ENCODE results near the gene PLEKHG5.
A peak's percentile ranks its signal among the peaks of the same experiment; 100 is the strongest.

Gene PLEKHG5

GRCh38 chr1:6421266-6421665 lies 70.2 kb downstream of the PLEKHG5 start:
- TF ChIP-seq FOXM1 (IDR thresholded peaks at IDR 0.05; ENCODE audit: borderline replicate concordance, low read depth) (no peak), MAX (IDR thresholded peaks at IDR 0.05) (0 out of 2 replicates have a peak, but pooled peaks have one; percentile 5), ZBTB7A (IDR thresholded peaks at IDR 0.05; ENCODE audit: low read depth) (no peak)

GRCh38 chr1:6420454-6421042 lies 70.9 kb downstream of the PLEKHG5 start:
- TF ChIP-seq YY1 (IDR thresholded peaks at IDR 0.05; ENCODE audit: low read depth) (no peak), MAX (IDR thresholded peaks at IDR 0.05) (0 out of 2 replicates have a peak, but pooled peaks have one; percentile 13), TEAD4 (IDR thresholded peaks at IDR 0.05) (no peak), EGR1 (IDR thresholded peaks at IDR 0.05) (no peak), EP300 (IDR thresholded peaks at IDR 0.05; ENCODE audit: borderline replicate concordance) (no peak), TAF1 (IDR thresholded peaks at IDR 0.05; ENCODE audit: low read depth) (no peak), NFIC (IDR thresholded peaks at IDR 0.05) (no peak)
- TF ChIP-seq, protein P1, sequence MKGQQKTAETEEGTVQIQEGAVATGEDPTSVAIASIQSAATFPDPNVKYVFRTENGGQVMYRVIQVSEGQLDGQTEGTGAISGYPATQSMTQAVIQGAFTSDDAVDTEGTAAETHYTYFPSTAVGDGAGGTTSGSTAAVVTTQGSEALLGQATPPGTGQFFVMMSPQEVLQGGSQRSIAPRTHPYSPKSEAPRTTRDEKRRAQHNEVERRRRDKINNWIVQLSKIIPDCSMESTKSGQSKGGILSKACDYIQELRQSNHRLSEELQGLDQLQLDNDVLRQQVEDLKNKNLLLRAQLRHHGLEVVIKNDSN (IDR thresholded peaks at IDR 0.05) = no peak
- TF ChIP-seq, protein P2, sequence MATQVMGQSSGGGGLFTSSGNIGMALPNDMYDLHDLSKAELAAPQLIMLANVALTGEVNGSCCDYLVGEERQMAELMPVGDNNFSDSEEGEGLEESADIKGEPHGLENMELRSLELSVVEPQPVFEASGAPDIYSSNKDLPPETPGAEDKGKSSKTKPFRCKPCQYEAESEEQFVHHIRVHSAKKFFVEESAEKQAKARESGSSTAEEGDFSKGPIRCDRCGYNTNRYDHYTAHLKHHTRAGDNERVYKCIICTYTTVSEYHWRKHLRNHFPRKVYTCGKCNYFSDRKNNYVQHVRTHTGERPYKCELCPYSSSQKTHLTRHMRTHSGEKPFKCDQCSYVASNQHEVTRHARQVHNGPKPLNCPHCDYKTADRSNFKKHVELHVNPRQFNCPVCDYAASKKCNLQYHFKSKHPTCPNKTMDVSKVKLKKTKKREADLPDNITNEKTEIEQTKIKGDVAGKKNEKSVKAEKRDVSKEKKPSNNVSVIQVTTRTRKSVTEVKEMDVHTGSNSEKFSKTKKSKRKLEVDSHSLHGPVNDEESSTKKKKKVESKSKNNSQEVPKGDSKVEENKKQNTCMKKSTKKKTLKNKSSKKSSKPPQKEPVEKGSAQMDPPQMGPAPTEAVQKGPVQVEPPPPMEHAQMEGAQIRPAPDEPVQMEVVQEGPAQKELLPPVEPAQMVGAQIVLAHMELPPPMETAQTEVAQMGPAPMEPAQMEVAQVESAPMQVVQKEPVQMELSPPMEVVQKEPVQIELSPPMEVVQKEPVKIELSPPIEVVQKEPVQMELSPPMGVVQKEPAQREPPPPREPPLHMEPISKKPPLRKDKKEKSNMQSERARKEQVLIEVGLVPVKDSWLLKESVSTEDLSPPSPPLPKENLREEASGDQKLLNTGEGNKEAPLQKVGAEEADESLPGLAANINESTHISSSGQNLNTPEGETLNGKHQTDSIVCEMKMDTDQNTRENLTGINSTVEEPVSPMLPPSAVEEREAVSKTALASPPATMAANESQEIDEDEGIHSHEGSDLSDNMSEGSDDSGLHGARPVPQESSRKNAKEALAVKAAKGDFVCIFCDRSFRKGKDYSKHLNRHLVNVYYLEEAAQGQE (IDR thresholded peaks at IDR 0.05; ENCODE audit: low read depth) = peak; percentile 77

- TF ChIP-seq CEBPB (IDR thresholded peaks at IDR 0.05) (no peak), ZBTB7A (IDR thresholded peaks at IDR 0.05; ENCODE audit: low read depth) (peak; percentile 94), CREB1 (IDR thresholded peaks at IDR 0.05; ENCODE audit: low read depth) (no peak), RAD21 (IDR thresholded peaks at IDR 0.05; ENCODE audit: low read depth) (no peak), EP300 (IDR thresholded peaks at IDR 0.05; ENCODE audit: borderline replicate concordance) (peak; percentile 78), FOXM1 (IDR thresholded peaks at IDR 0.05; ENCODE audit: borderline replicate concordance, low read depth) (peak; percentile 43), TEAD4 (IDR thresholded peaks at IDR 0.05) (no peak; the same call in 1 of the 2 replicates), MAX (IDR thresholded peaks at IDR 0.05) (peak; percentile 52; the same call in 1 of the 2 replicates), EGR1 (IDR thresholded peaks at IDR 0.05) (no peak), TAF1 (IDR thresholded peaks at IDR 0.05; ENCODE audit: low read depth) (0 out of 2 replicates have a peak, but pooled peaks have one; percentile 8), TCF12 (IDR thresholded peaks at IDR 0.05; ENCODE audit: low read depth) (peak; percentile 89), YY1 (IDR thresholded peaks at IDR 0.05; ENCODE audit: low read depth) (no peak), NFIC (IDR thresholded peaks at IDR 0.05) (no peak; the same call in none of the 2 replicates)
- TF ChIP-seq, protein P2 (IDR thresholded peaks at IDR 0.05; ENCODE audit: low read depth) = no peak
- TF ChIP-seq, protein P1 (IDR thresholded peaks at IDR 0.05) = no peak
Observed at GRCh38 chr1:6419804-6420453, 71.5 kb downstream of the PLEKHG5 start, which contains the start of gene HES2. TSS of gene HES2 (minus strand) at chr1:6419919. CDS start at chr1:6419820, 99 bp downstream.

DNA sequence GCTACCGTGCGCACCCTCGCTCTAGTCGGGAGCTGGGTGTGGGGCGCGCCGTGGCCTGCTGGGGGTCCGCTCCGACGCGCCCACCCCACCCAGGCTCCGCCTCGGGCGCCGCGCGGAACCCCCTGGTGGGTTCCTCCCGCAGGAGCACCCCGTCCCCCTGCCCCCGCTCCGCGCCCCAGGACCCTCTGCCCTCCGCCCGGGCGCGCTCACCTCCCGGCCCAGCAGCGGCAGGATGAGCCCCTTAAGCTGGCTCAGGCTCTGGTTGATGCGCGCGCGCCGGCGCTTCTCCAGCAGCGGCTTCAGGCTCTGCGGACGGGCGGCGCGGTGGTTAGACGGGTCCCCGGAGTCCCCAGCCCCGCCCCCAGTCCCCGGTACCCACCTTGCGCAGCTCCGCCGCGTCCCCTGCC lies 72.1 kb downstream of the PLEKHG5 start:
- TF ChIP-seq EP300 (IDR thresholded peaks at IDR 0.05; ENCODE audit: borderline replicate concordance) (no peak), TAF1 (IDR thresholded peaks at IDR 0.05; ENCODE audit: low read depth) (no peak), YY1 (IDR thresholded peaks at IDR 0.05; ENCODE audit: low read depth) (no peak), FOXM1 (IDR thresholded peaks at IDR 0.05; ENCODE audit: borderline replicate concordance, low read depth) (no peak), EGR1 (IDR thresholded peaks at IDR 0.05) (no peak), ZBTB7A (IDR thresholded peaks at IDR 0.05; ENCODE audit: low read depth) (no peak), CEBPB (IDR thresholded peaks at IDR 0.05) (no peak), CREB1 (IDR thresholded peaks at IDR 0.05; ENCODE audit: low read depth) (no peak), MAX (IDR thresholded peaks at IDR 0.05) (no peak), TCF12 (IDR thresholded peaks at IDR 0.05; ENCODE audit: low read depth) (no peak), TEAD4 (IDR thresholded peaks at IDR 0.05) (no peak), RAD21 (IDR thresholded peaks at IDR 0.05; ENCODE audit: low read depth) (no peak), NFIC (IDR thresholded peaks at IDR 0.05) (no peak)
- TF ChIP-seq, protein P2 (IDR thresholded peaks at IDR 0.05; ENCODE audit: low read depth) = no peak
- TF ChIP-seq, protein P1 (IDR thresholded peaks at IDR 0.05) = no peak
